ENCODE data around the gene PDE1C.

The PDE1C gene

GRCh38 chr7:31957756-31958155 is 112.5 kb downstream of the PDE1C start:
- no peak for ATAC-seq
- no peak overlapping the region for H3K27ac Mint-ChIP-seq

GRCh38 chr7:31957090-31957720 is 113.0 kb downstream of the PDE1C start:
- Mint-ChIP-seq H3K27ac (no peak overlapping the region), H3K4me1 (no peaks in the 10 kb centered on the region), H3K9me3 (no peaks in the 10 kb centered on the region), H3K4me3 (no peak overlapping the region), H3K36me3 (no peaks in the 10 kb centered on the region)
- DNase-seq (ENCODE audit: low spot score in 2 of 2) (no peak), ATAC-seq (no peak)

More at GRCh38 chr7:31957756-31958155, 112.5 kb downstream of the PDE1C start:
- no peaks in the 10 kb centered on the region for H3K36me3 Mint-ChIP-seq
- H3K4me3 Mint-ChIP-seq: no peak overlapping the region
- DNase-seq (ENCODE audit: low spot score in 2 of 2): no peak
- H3K9me3 Mint-ChIP-seq: no peaks in the 10 kb centered on the region
- H3K4me1 Mint-ChIP-seq: no peaks in the 10 kb centered on the region

GRCh38 chr7:31955641-31956040 is 114.6 kb downstream of the PDE1C start:
- no peak overlapping the region for H3K4me3 Mint-ChIP-seq
- no peak overlapping the region for H3K27ac Mint-ChIP-seq
- no peaks in the 10 kb centered on the region for H3K36me3 Mint-ChIP-seq
- DNase-seq (ENCODE audit: low spot score in 2 of 2) (no peak), ATAC-seq (no peak)
- H3K9me3 Mint-ChIP-seq: no peaks in the 10 kb centered on the region
- H3K4me1 Mint-ChIP-seq: no peaks in the 10 kb centered on the region

GRCh38 chr7:31955021-31955420 is 115.2 kb downstream of the PDE1C start:
- no peak for DNase-seq (ENCODE audit: low spot score in 2 of 2)
- Mint-ChIP-seq H3K36me3 (no peaks in the 10 kb centered on the region), H3K27ac (no peak overlapping the region), H3K4me1 (no peaks in the 10 kb centered on the region), H3K4me3 (no peak overlapping the region), H3K9me3 (no peaks in the 10 kb centered on the region)
- no peak for ATAC-seq

GRCh38 chr7:31954500-31954899 is 115.7 kb downstream of the PDE1C start:
- no peak for DNase-seq (ENCODE audit: low spot score in 2 of 2)
- Mint-ChIP-seq H3K4me3 (no peak overlapping the region), H3K4me1 (no peaks in the 10 kb centered on the region), H3K9me3 (no peaks in the 10 kb centered on the region), H3K36me3 (no peaks in the 10 kb centered on the region), H3K27ac (no peak overlapping the region)
- no peak for ATAC-seq

GRCh38 chr7:31953432-31953831 is 116.8 kb downstream of the PDE1C start:
- no peak for ATAC-seq
- H3K27ac Mint-ChIP-seq: no peak overlapping the region
- no peak for DNase-seq (ENCODE audit: low spot score in 2 of 2)
- no peaks in the 10 kb centered on the region for H3K36me3 Mint-ChIP-seq
- no peaks in the 10 kb centered on the region for H3K4me1 Mint-ChIP-seq
- no peaks in the 10 kb centered on the region for H3K9me3 Mint-ChIP-seq
- no peak overlapping the region for H3K4me3 Mint-ChIP-seq

GRCh38 chr7:31950091-31950755 is 120.0 kb downstream of the PDE1C start:
- no peak for DNase-seq (ENCODE audit: low spot score in 2 of 2)
- no peaks in the 10 kb centered on the region for H3K36me3 Mint-ChIP-seq
- H3K27ac Mint-ChIP-seq: no peak overlapping the region
- peaks cover 10% of the 10 kb centered on the region for H3K9me3 Mint-ChIP-seq
- H3K4me3 Mint-ChIP-seq: no peak overlapping the region
- no peaks in the 10 kb centered on the region for H3K4me1 Mint-ChIP-seq
- ATAC-seq: no peak

GRCh38 chr7:31948029-31948428 is 122.2 kb downstream of the PDE1C start:
- peaks cover 15% of the 10 kb centered on the region for H3K9me3 Mint-ChIP-seq
- no peak overlapping the region for H3K27ac Mint-ChIP-seq
- ATAC-seq (no peak), DNase-seq (ENCODE audit: low spot score in 2 of 2) (no peak)
- H3K4me1 Mint-ChIP-seq: no peaks in the 10 kb centered on the region
- no peak overlapping the region for H3K4me3 Mint-ChIP-seq
- H3K36me3 Mint-ChIP-seq: no peaks in the 10 kb centered on the region

- ATAC-seq (no peak), DNase-seq (ENCODE audit: low spot score in 2 of 2) (no peak)
- Mint-ChIP-seq H3K9me3 (peaks cover 20% of the 10 kb centered on the region), H3K27ac (no peak overlapping the region), H3K36me3 (no peaks in the 10 kb centered on the region), H3K4me1 (no peaks in the 10 kb centered on the region), H3K4me3 (no peak overlapping the region)
Measured at GRCh38 chr7:31940167-31940566, 130.0 kb downstream of the PDE1C start.

- H3K27ac Mint-ChIP-seq: no peak overlapping the region
- peaks cover 20% of the 10 kb centered on the region for H3K9me3 Mint-ChIP-seq
- no peak for DNase-seq (ENCODE audit: low spot score in 2 of 2)
- H3K4me1 Mint-ChIP-seq: no peaks in the 10 kb centered on the region
- no peaks in the 10 kb centered on the region for H3K36me3 Mint-ChIP-seq
- no peak for ATAC-seq
- H3K4me3 Mint-ChIP-seq: no peak overlapping the region
Measured at GRCh38 chr7:31939076-31939475, 131.1 kb downstream of the PDE1C start.

- H3K4me1 Mint-ChIP-seq: no peaks in the 10 kb centered on the region
- H3K27ac Mint-ChIP-seq: no peak overlapping the region
- DNase-seq (ENCODE audit: low spot score in 2 of 2): no peak
- no peaks in the 10 kb centered on the region for H3K36me3 Mint-ChIP-seq
- no peak for ATAC-seq
- peaks cover 17% of the 10 kb centered on the region for H3K9me3 Mint-ChIP-seq
- H3K4me3 Mint-ChIP-seq: no peak overlapping the region
Measured at GRCh38 chr7:31938650-31939049, 131.6 kb downstream of the PDE1C start.

- H3K4me1 Mint-ChIP-seq: no peaks in the 10 kb centered on the region
- no peak overlapping the region for H3K27ac Mint-ChIP-seq
- ATAC-seq (no peak), DNase-seq (ENCODE audit: low spot score in 2 of 2) (no peak)
- no peak overlapping the region for H3K4me3 Mint-ChIP-seq
- peaks cover 17% of the 10 kb centered on the region for H3K9me3 Mint-ChIP-seq
- H3K36me3 Mint-ChIP-seq: no peaks in the 10 kb centered on the region
Measured at GRCh38 chr7:31937982-31938381, 132.2 kb downstream of the PDE1C start.

- no peaks in the 10 kb centered on the region for H3K36me3 Mint-ChIP-seq
- no peak overlapping the region for H3K4me3 Mint-ChIP-seq
- H3K27ac Mint-ChIP-seq: no peak overlapping the region
- H3K4me1 Mint-ChIP-seq: no peaks in the 10 kb centered on the region
- no peak for DNase-seq (ENCODE audit: low spot score in 2 of 2)
- H3K9me3 Mint-ChIP-seq: peaks cover 16% of the 10 kb centered on the region
- no peak for ATAC-seq
Measured at GRCh38 chr7:31935124-31936054, 134.8 kb downstream of the PDE1C start.

- ATAC-seq (no peak), DNase-seq (ENCODE audit: low spot score in 2 of 2) (no peak)
- Mint-ChIP-seq H3K27ac (no peak overlapping the region), H3K4me3 (no peak overlapping the region), H3K9me3 (peaks cover 15% of the 10 kb centered on the region), H3K4me1 (no peaks in the 10 kb centered on the region), H3K36me3 (no peaks in the 10 kb centered on the region)
Measured at GRCh38 chr7:31934551-31934950, 135.7 kb downstream of the PDE1C start.

- Mint-ChIP-seq H3K4me1 (no peaks in the 10 kb centered on the region), H3K36me3 (no peaks in the 10 kb centered on the region), H3K4me3 (no peak overlapping the region), H3K27ac (no peak overlapping the region), H3K9me3 (peaks cover 12% of the 10 kb centered on the region)
- ATAC-seq: no peak
- DNase-seq (ENCODE audit: low spot score in 2 of 2): no peak
Measured at GRCh38 chr7:31933481-31933880, 136.7 kb downstream of the PDE1C start.
